Skeletal muscle tissue (tissue), 4 donors: ENCODE measurements around the gene ZNF710. TPM values are rescaled to one million over a fixed set of nuclear protein-coding genes. Genes with fewer than 3 reads are reported as not detected.

ENCODE experiments used
- H3K27ac ChIP-seq: one replicate; pipeline ENCODE4 v1.7.0; 2013; ENCODE audit warnings: mild to moderate bottlenecking, low read depth, low read length, inconsistent platforms
- H3K27me3 ChIP-seq, 3 donors: one replicate each; pipeline ENCODE4 v1.7.0; 2013; ENCODE audit warnings: low read length in 3 of 3; ENCODE audit not compliant: control insufficient read depth in 3 of 3, insufficient read depth in 3 of 3
- H3K36me3 ChIP-seq, 3 donors: one replicate each; pipeline ENCODE4 v1.7.0; 2013; ENCODE audit warnings: low read length in 3 of 3; ENCODE audit not compliant: control insufficient read depth in 3 of 3, insufficient read depth in 3 of 3
- H3K4me1 ChIP-seq, 3 donors: one replicate each; pipeline ENCODE4 v1.7.0; 2013; ENCODE audit warnings: low read length in 3 of 3, mild to moderate bottlenecking in 3 of 3; ENCODE audit not compliant: control insufficient read depth in 3 of 3, insufficient read depth in 3 of 3
- H3K4me3 ChIP-seq, 3 donors: one replicate each; pipeline ENCODE4 v1.7.0; 2013; ENCODE audit warnings: low read length in 3 of 3
- H3K9ac ChIP-seq, 3 donors: one replicate each; pipeline ENCODE4 v1.7.0; 2013; ENCODE audit warnings: low read length in 3 of 3, mild to moderate bottlenecking in 3 of 3, moderate library complexity in 2 of 3, low read depth in 1 of 3
- H3K9me3 ChIP-seq, 3 donors: one replicate each; pipeline ENCODE4 v1.7.0; 2013; ENCODE audit warnings: low read length in 3 of 3; ENCODE audit not compliant: control insufficient read depth in 3 of 3
- total RNA-seq: library from RNA; depleted of rRNA; stranded (reverse); fragments of >200 nt; gene quantifications from one replicate; pipeline ENCODE4 v1.2.3, GENCODE V29; 2014
- donor health status: Osteomylitis.

Gene ZNF710
- total RNA-seq, 1 donor from 2014 or later, result 3.7 TPM

DNA sequence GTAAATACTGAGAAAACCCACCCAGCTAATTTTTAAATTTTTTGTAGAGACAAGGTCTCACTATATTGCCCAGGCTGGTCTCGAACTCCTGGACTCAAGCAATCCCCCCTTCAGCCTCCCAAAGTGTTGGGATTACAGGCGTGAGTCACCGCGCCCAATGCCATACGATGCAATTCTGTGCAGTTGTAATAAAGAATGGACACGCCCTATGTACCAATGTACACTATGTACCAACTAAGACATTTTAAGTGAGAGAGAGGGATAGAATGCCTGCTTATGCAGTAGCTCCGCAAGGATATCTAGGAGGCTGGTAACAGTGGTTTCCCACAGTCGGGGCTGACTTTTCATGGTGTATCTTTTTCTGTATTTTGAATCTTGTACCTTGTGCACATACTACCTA, 14.6 kb downstream of the ZNF710 start:
- peaks cover 0 to 6% (median 0%) of the 10 kb centered on the region in 3 donors for H3K9me3 ChIP-seq
- H3K27ac ChIP-seq, result no peak overlapping the region
- no peak overlapping the region for H3K9ac ChIP-seq
- no peak overlapping the region for H3K4me3 ChIP-seq
- peaks cover 3 to 10% (median 6%) of the 10 kb centered on the region in 3 donors for H3K4me1 ChIP-seq
- no peaks in the 10 kb centered on the region for H3K36me3 ChIP-seq
- H3K27me3 ChIP-seq, result no peaks in the 10 kb centered on the region

GRCh38 chr15:90016721-90017120, 15.6 kb downstream of the ZNF710 start:
- Histone ChIP-seq H3K36me3 (no peaks in the 10 kb centered on the region), H3K9me3 (peaks cover 0 to 1% (median 0%) of the 10 kb centered on the region in 3 donors), H3K4me3 (no peak overlapping the region), H3K27ac (no peak overlapping the region), H3K4me1 (peaks cover 6 to 10% (median 7%) of the 10 kb centered on the region in 3 donors), H3K27me3 (no peaks in the 10 kb centered on the region), H3K9ac (no peak overlapping the region)

- no peak overlapping the region for H3K4me3 ChIP-seq
- H3K27ac ChIP-seq, result no peak overlapping the region
- peaks cover 6 to 10% (median 7%) of the 10 kb centered on the region in 3 donors for H3K4me1 ChIP-seq
- no peaks in the 10 kb centered on the region for H3K9me3 ChIP-seq
- no peaks in the 10 kb centered on the region for H3K36me3 ChIP-seq
- H3K9ac ChIP-seq, result no peak overlapping the region
- no peaks in the 10 kb centered on the region for H3K27me3 ChIP-seq
Observed at GRCh38 chr15:90018216-90018831, 17.2 kb downstream of the ZNF710 start.

GRCh38 chr15:90019611-90020010, 18.5 kb downstream of the ZNF710 start:
- Histone ChIP-seq H3K9ac (no peak overlapping the region), H3K27ac (peak overlapping the region; percentile 50), H3K36me3 (no peaks in the 10 kb centered on the region), H3K9me3 (no peaks in the 10 kb centered on the region), H3K4me1 (peaks cover 6 to 10% (median 7%) of the 10 kb centered on the region in 3 donors), H3K27me3 (no peaks in the 10 kb centered on the region), H3K4me3 (no peak overlapping the region)

- Histone ChIP-seq H3K36me3 (no peaks in the 10 kb centered on the region), H3K9ac (no peak overlapping the region), H3K27ac (peak overlapping the region; percentile 50), H3K4me3 (no peak overlapping the region), H3K9me3 (no peaks in the 10 kb centered on the region), H3K27me3 (no peaks in the 10 kb centered on the region), H3K4me1 (peaks cover 6 to 10% (median 7%) of the 10 kb centered on the region in 3 donors)
Observed at GRCh38 chr15:90020021-90020735, 19.1 kb downstream of the ZNF710 start.

- peaks cover 6 to 10% (median 7%) of the 10 kb centered on the region in 3 donors for H3K4me1 ChIP-seq
- no peak overlapping the region for H3K27ac ChIP-seq
- no peak overlapping the region for H3K4me3 ChIP-seq
- H3K9me3 ChIP-seq, result no peaks in the 10 kb centered on the region
- no peaks in the 10 kb centered on the region for H3K27me3 ChIP-seq
- no peaks in the 10 kb centered on the region for H3K36me3 ChIP-seq
- no peak overlapping the region for H3K9ac ChIP-seq
Observed at GRCh38 chr15:90020936-90021507, 19.9 kb downstream of the ZNF710 start.

- Histone ChIP-seq H3K9ac (no peak overlapping the region), H3K4me1 (peaks cover 6 to 10% (median 7%) of the 10 kb centered on the region in 3 donors), H3K4me3 (no peak overlapping the region), H3K9me3 (no peaks in the 10 kb centered on the region), H3K27me3 (no peaks in the 10 kb centered on the region), H3K27ac (no peak overlapping the region), H3K36me3 (no peaks in the 10 kb centered on the region)
Observed at GRCh38 chr15:90022345-90022744, 21.2 kb downstream of the ZNF710 start.

GRCh38 chr15:90022905-90023700, 22.0 kb downstream of the ZNF710 start:
- H3K9me3 ChIP-seq, result no peaks in the 10 kb centered on the region
- no peaks in the 10 kb centered on the region for H3K27me3 ChIP-seq
- peaks cover 6 to 10% (median 7%) of the 10 kb centered on the region in 3 donors for H3K4me1 ChIP-seq
- no peak overlapping the region for H3K27ac ChIP-seq
- H3K4me3 ChIP-seq, result no peak overlapping the region
- no peak overlapping the region for H3K9ac ChIP-seq
- H3K36me3 ChIP-seq, result no peaks in the 10 kb centered on the region

- H3K9ac ChIP-seq, result no peak overlapping the region
- H3K9me3 ChIP-seq, result no peaks in the 10 kb centered on the region
- H3K27me3 ChIP-seq, result no peaks in the 10 kb centered on the region
- peaks cover 6 to 8% (median 7%) of the 10 kb centered on the region in 3 donors for H3K4me1 ChIP-seq
- no peak overlapping the region for H3K4me3 ChIP-seq
- H3K36me3 ChIP-seq, result no peaks in the 10 kb centered on the region
- no peak overlapping the region for H3K27ac ChIP-seq
Observed at GRCh38 chr15:90024406-90024805, 23.3 kb downstream of the ZNF710 start.
